MG63 (cell line): ENCODE measurements around the gene SPAG16. TPM values are rescaled to one million over a fixed set of nuclear protein-coding genes. Genes with fewer than 3 reads are reported as not detected.

Experiments used
- DNase-seq: peaks from one replicate; pipeline ENCODE4 v3.0.0-alpha.2; 2020
- H3K27me3 ChIP-seq: fragments of 250-450 bp; sonication (Bioruptor Pico); 2 replicates; pipeline ENCODE4 v1.5.1; 2020; ENCODE audit warnings: mild to moderate bottlenecking, moderate library complexity
- H3K36me3 ChIP-seq: fragments of 250-450 bp; sonication (Bioruptor Pico); 2 replicates; pipeline ENCODE4 v1.5.1; 2020; ENCODE audit warnings: mild to moderate bottlenecking, moderate library complexity
- H3K4me3 ChIP-seq: fragments of 250-450 bp; sonication (Bioruptor Pico); 2 replicates; pipeline ENCODE4 v1.5.1; 2020; ENCODE audit warnings: mild to moderate bottlenecking, moderate library complexity
- H3K9me3 ChIP-seq: fragments of 250-450 bp; sonication (Bioruptor Pico); 2 replicates; pipeline ENCODE4 v1.5.1; 2020; ENCODE audit warnings: mild to moderate bottlenecking, moderate library complexity
- total RNA-seq: library from RNA; depleted of rRNA; stranded (reverse); fragments of >200 nt; shearing (Covaris generic); gene quantifications from 2 replicates; pipeline ENCODE4 v1.2.3, GENCODE V29; 2014; ENCODE audit warnings: low replicate concordance

SPAG16 gene
- total RNA-seq, 1 experiment from 2014 or later: 33.7 TPM

GRCh38 chr2:214130114-214130513 is 845.9 kb downstream of the SPAG16 start:
- no peaks in the 10 kb centered on the region for H3K27me3 ChIP-seq
- no peak overlapping the region for H3K4me3 ChIP-seq
- no peaks in the 10 kb centered on the region for H3K36me3 ChIP-seq
- H3K9me3 ChIP-seq: peaks cover 4% of the 10 kb centered on the region; the same call in 1 of the 2 replicates
- no peak for DNase-seq

- no peak for DNase-seq
Measured at GRCh38 chr2:214135966-214136365, 851.7 kb downstream of the SPAG16 start.

GRCh38 chr2:214138779-214139178 is 854.5 kb downstream of the SPAG16 start:
- Histone ChIP-seq H3K9me3 (no peaks in the 10 kb centered on the region), H3K36me3 (no peaks in the 10 kb centered on the region), H3K4me3 (no peak overlapping the region), H3K27me3 (no peaks in the 10 kb centered on the region)
- DNase-seq: no peak

More at GRCh38 chr2:214135966-214136365, 851.7 kb downstream of the SPAG16 start:
- Histone ChIP-seq H3K36me3 (no peaks in the 10 kb centered on the region), H3K9me3 (peaks cover 2% of the 10 kb centered on the region; the same call in 1 of the 2 replicates), H3K4me3 (no peak overlapping the region), H3K27me3 (no peaks in the 10 kb centered on the region)

GRCh38 chr2:214139630-214140284 is 855.5 kb downstream of the SPAG16 start:
- Histone ChIP-seq H3K4me3 (no peak overlapping the region), H3K9me3 (no peaks in the 10 kb centered on the region), H3K36me3 (no peaks in the 10 kb centered on the region), H3K27me3 (no peaks in the 10 kb centered on the region)
- no peak for DNase-seq

GRCh38 chr2:214156971-214157370 is 872.7 kb downstream of the SPAG16 start:
- Histone ChIP-seq H3K27me3 (no peaks in the 10 kb centered on the region), H3K4me3 (no peak overlapping the region), H3K9me3 (no peaks in the 10 kb centered on the region), H3K36me3 (no peaks in the 10 kb centered on the region)
- no peak for DNase-seq

- H3K36me3 ChIP-seq: no peaks in the 10 kb centered on the region
- DNase-seq: no peak
- no peaks in the 10 kb centered on the region for H3K9me3 ChIP-seq
- no peaks in the 10 kb centered on the region for H3K27me3 ChIP-seq
- H3K4me3 ChIP-seq: no peak overlapping the region
Measured at GRCh38 chr2:214158851-214159250, 874.6 kb downstream of the SPAG16 start.

GRCh38 chr2:214169281-214169680 is 885.0 kb downstream of the SPAG16 start:
- Histone ChIP-seq H3K27me3 (no peaks in the 10 kb centered on the region), H3K36me3 (no peaks in the 10 kb centered on the region), H3K9me3 (no peaks in the 10 kb centered on the region; the same call in 1 of the 2 replicates), H3K4me3 (no peak overlapping the region)
- no peak for DNase-seq

GRCh38 chr2:214169736-214170135 is 885.5 kb downstream of the SPAG16 start:
- peak; percentile 17 for DNase-seq

GRCh38 chr2:214174563-214174962 is 890.3 kb downstream of the SPAG16 start:
- Histone ChIP-seq H3K9me3 (no peaks in the 10 kb centered on the region; the same call in none of the 2 replicates), H3K36me3 (no peaks in the 10 kb centered on the region), H3K4me3 (no peak overlapping the region), H3K27me3 (no peaks in the 10 kb centered on the region)
- DNase-seq: no peak

More at GRCh38 chr2:214169736-214170135, 885.5 kb downstream of the SPAG16 start:
- no peak overlapping the region for H3K4me3 ChIP-seq
- no peaks in the 10 kb centered on the region for H3K36me3 ChIP-seq
- no peaks in the 10 kb centered on the region for H3K27me3 ChIP-seq
- H3K9me3 ChIP-seq: no peaks in the 10 kb centered on the region; the same call in 1 of the 2 replicates

- H3K36me3 ChIP-seq: no peaks in the 10 kb centered on the region
- no peaks in the 10 kb centered on the region for H3K27me3 ChIP-seq
- H3K4me3 ChIP-seq: no peak overlapping the region
- H3K9me3 ChIP-seq: no peaks in the 10 kb centered on the region; the same call in 1 of the 2 replicates
- DNase-seq: no peak
Measured at GRCh38 chr2:214180071-214180470, 895.8 kb downstream of the SPAG16 start.

- no peak overlapping the region for H3K4me3 ChIP-seq
- DNase-seq: no peak
- no peaks in the 10 kb centered on the region; the same call in 1 of the 2 replicates for H3K9me3 ChIP-seq
- no peaks in the 10 kb centered on the region for H3K36me3 ChIP-seq
- H3K27me3 ChIP-seq: no peaks in the 10 kb centered on the region
Measured at GRCh38 chr2:214180686-214181085, 896.4 kb downstream of the SPAG16 start.

GRCh38 chr2:214184461-214184860 is 900.2 kb downstream of the SPAG16 start:
- H3K27me3 ChIP-seq: no peaks in the 10 kb centered on the region
- DNase-seq: no peak
- no peak overlapping the region for H3K4me3 ChIP-seq
- no peaks in the 10 kb centered on the region for H3K9me3 ChIP-seq
- H3K36me3 ChIP-seq: no peaks in the 10 kb centered on the region

- Histone ChIP-seq H3K4me3 (no peak overlapping the region), H3K9me3 (no peaks in the 10 kb centered on the region), H3K36me3 (no peaks in the 10 kb centered on the region), H3K27me3 (no peaks in the 10 kb centered on the region)
- no peak for DNase-seq
Measured at GRCh38 chr2:214185546-214185945, 901.3 kb downstream of the SPAG16 start.

- no peak for DNase-seq
- H3K27me3 ChIP-seq: no peaks in the 10 kb centered on the region
- no peak overlapping the region for H3K4me3 ChIP-seq
- no peaks in the 10 kb centered on the region for H3K9me3 ChIP-seq
- H3K36me3 ChIP-seq: no peaks in the 10 kb centered on the region
Measured at GRCh38 chr2:214192711-214193110, 908.4 kb downstream of the SPAG16 start.

GRCh38 chr2:214193943-214194342 is 909.7 kb downstream of the SPAG16 start:
- DNase-seq: peak; percentile 57
- Histone ChIP-seq H3K36me3 (no peaks in the 10 kb centered on the region), H3K9me3 (no peaks in the 10 kb centered on the region), H3K27me3 (no peaks in the 10 kb centered on the region), H3K4me3 (no peak overlapping the region)

GRCh38 chr2:214196260-214196659 is 912.0 kb downstream of the SPAG16 start:
- DNase-seq: no peak
- Histone ChIP-seq H3K9me3 (no peaks in the 10 kb centered on the region), H3K36me3 (no peaks in the 10 kb centered on the region), H3K4me3 (no peak overlapping the region), H3K27me3 (no peaks in the 10 kb centered on the region)

- Histone ChIP-seq H3K9me3 (no peaks in the 10 kb centered on the region), H3K27me3 (no peaks in the 10 kb centered on the region), H3K4me3 (no peak overlapping the region), H3K36me3 (no peaks in the 10 kb centered on the region)
- peak; percentile 77 for DNase-seq
Measured at GRCh38 chr2:214201892-214202291, 917.6 kb downstream of the SPAG16 start.

GRCh38 chr2:214203214-214203613 is 919.0 kb downstream of the SPAG16 start:
- H3K27me3 ChIP-seq: no peaks in the 10 kb centered on the region
- H3K36me3 ChIP-seq: no peaks in the 10 kb centered on the region
- no peaks in the 10 kb centered on the region for H3K9me3 ChIP-seq
- H3K4me3 ChIP-seq: no peak overlapping the region
- DNase-seq: peak; percentile 12
